DOHH2 (cell line): Measurements from ENCODE around the gene PI3.

Source experiments
- CTCF ChIP-seq: fragments of 200-600 bp; sonication (generic); IDR thresholded peaks from one replicate; pipeline ENCODE4 v1.5.1; 2014; ENCODE audit warnings: antibody characterized with exemption, mild to moderate bottlenecking, low read depth, low read length; ENCODE audit not compliant: poor library complexity, severe bottlenecking
- EZH2phosphoT487 ChIP-seq: fragments of 200-600 bp; sonication (generic); IDR thresholded peaks from 2 replicates; pipeline ENCODE4 v1.6.1; 2017; ENCODE audit warnings: borderline replicate concordance, mild to moderate bottlenecking, antibody characterized with exemption, low read length, moderate library complexity, mixed read lengths

GRCh38 chr20:45128099-45128498, 46.6 kb upstream of the PI3 start:
- TF ChIP-seq EZH2phosphoT487 = no peak
- no peak for TF ChIP-seq CTCF
